IPS-NIHi11 (cell line): Measurements from ENCODE around the gene OGFOD3.
"Not testable (repeated sequence)": the region's sequence is repeated elsewhere in the genome, so short reads cannot be mapped to it uniquely, and the experiment has no call there.

Experiments used
- DNase-seq: peaks from one replicate; pipeline ENCODE4 v3.0.0; 2012; ENCODE audit warnings: mixed read lengths, low spot score

Gene OGFOD3, protein sequence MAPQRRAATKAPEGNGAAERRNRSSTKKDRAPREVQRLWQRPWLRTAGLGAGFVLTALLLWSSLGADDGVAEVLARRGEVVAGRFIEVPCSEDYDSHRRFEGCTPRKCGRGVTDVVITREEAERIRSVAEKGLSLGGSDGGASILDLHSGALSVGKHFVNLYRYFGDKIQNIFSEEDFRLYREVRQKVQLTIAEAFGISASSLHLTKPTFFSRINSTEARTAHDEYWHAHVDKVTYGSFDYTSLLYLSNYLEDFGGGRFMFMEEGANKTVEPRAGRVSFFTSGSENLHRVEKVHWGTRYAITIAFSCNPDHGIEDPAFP

DNA sequence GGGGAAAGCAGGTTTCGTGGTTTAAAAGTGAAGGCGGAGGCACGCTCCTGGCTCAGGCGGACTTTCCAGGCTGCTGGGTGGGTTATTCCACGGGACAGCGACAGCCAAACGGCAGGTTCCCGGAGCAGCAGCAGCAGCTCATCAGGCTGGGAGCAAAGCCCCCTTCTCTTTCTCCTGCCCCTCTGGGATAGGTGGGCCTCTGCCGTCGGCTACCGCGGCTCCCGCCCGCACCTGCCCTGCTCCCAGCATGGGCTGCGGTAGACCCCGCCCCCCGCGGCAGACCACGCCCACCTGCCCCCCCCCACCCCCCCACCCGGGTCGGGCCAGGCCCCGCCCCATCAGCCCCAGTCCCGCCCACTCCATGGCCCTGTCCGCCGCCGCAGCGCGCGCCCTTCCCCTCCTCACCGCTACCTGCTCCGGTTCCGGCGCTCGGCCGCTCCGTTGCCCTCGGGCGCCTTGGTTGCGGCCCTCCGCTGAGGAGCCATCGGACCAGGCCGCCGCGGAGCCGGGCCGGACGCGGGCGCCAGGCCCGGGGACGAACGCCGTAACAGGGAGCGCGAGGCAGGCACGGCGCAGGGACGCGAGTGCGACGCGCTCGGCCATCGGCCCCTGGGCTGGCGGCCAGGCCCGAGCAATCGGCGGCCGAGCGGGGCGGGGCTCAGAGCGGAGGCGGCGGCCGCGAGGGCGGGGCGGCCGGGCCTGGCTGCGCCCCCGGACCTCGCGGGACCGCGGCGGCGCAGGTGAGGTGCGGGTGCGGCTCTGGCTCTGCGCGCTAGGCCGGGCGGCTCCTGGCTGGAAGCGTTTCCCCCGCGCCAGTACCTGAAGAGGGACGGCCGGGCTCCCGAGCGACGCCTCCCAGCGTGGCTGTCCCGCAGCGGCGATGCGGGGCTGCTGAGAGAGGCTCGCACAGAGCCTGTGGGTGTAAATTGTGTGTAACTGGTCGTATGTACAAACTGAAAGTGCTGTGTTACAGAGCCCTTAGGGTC is at the start of gene OGFOD3, which contains the start of gene HEXD:
Gene OGFOD3, minus strand, starts transcription at position 586 of the 986 bp plus-strand sequence. Its CDS starts 101 bp downstream, at position 485.
Gene HEXD, plus strand, starts transcription at position 347 of the 986 bp plus-strand sequence. CDS start 1,453 bp downstream, outside the sequence.
- DNase-seq, result peak; percentile 98

DNA sequence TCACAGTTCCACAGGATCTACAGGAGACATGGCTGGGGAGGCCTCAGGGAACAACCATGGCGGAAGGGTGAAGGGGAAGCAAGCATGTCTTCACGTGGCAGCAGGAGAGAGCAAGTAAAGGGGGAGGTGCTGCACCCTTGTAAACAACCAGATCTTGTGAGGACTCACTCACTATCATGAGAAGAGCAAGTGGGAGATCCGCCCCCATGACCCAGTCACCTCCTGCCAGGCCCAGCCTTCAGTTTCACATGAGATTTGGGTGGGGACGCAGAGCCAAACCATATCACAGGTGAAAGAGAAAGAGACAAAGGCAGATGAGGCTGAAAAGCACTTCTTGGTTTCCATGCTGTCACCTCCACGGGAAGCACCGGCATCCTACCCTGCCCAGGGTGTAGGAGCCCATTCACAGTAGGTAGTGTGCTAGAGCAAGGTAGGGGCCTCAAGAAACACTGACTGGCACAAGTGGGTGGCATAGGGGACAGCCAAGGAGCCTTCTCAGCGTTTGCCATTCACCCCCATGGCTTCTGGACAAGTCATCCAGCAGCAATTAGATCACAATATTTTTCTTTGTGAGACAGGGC is 46.7 kb upstream of the OGFOD3 start:
- no peak for DNase-seq

DNA sequence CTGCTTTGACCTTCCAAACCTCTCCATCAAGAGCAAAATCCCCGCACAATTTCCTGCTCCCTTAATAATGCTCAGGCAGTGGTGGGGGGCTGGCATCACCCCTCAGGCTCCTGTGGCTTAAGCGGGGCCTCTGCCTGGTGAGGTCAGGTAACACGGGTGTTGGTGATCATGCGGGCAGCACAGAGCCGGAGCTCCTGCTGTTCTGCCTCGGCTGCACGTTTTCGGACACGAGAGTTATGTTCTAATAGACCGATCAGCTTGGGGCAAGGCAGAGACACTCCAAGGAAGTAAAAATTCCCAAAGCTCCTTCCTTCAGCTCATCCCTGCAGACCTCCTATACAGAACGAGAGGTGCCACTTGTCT is 46.2 kb upstream of the OGFOD3 start:
- DNase-seq, result no peak

DNA sequence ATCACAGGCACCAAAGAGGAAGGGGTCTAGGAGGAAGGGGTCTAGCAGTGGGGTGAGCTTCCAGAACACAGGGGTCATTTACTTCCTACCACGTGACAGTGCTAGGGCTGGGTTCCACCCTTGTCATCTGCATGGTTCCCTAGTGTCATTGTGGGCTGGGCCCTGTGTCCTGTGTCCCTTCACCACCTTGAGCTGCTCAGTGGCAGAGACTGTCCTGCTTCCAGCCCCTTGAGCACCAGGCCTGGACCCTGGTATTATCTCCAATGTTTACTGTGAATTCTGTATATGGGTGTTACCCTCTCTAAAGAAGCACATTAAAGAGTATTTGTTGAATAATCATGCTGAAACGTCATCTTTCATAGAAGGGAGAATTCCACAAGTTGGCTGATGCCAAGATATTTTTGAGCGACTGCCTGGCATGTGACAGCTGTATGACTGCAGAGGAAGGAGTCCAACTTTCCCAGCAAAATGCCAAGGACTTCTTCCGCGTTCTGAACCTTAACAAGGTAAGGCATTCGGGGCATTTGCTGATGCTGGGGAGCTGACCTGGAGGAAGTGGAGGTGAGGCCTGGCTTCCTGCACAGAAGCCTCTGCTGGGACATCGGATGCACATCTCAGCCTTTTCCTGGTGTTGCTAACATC is 45.7 kb upstream of the OGFOD3 start:
- no peak for DNase-seq

DNA sequence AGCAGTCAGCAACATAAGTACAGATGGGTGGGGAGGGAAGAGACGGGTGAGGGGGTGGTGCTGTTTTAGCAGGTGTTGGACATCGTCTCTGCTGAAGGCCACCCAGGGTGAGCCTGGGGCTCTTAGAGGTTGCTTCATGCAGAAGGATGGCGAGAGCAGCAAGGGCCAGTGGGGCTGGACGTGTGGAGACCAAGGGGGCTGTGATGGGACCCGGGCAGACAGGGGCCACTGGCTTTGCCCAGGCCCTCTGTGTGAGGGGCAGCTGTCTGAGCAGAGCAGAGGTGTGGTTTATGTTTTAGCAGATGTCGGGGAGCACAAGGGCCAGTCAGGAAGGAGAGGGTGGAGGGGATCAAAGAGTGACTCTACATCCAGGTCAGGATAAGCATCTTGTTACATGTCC is 45.0 kb upstream of the OGFOD3 start:
- DNase-seq, result no peak

DNA sequence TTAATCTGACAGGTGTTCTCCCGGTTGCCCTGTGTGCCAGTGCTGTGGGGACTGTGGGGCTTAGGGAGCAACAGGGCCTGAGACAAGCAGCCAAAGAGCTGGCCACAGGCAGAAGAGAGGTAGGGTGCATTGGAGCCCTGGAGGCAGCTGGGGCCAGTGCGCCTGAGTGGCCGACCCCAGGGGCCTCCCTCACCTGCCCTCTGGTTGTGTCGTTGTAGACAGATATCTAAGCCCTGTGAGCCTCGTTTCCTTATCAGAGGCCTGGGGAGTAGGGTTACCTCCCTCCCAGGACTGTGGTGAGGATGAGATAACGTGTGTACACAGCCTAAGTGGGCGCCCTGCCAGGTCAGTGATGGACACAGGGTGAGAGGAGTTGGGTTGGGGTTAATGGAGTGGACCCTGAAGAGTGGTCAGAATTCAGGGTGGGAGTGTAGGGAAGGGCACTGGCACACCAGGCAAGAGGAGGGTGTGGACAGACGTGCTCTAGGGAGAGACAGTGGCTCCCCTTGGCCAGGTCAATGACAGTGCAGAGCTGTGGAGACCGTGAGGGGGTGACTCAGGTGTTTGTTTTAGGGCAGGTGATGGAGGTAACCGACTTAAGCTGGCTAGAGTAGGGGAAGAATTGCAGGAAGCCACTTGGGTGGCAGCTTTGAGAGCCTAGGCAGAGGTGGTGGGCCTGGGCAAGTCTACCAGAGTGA is 43.6 kb upstream of the OGFOD3 start:
- no peak for DNase-seq

DNA sequence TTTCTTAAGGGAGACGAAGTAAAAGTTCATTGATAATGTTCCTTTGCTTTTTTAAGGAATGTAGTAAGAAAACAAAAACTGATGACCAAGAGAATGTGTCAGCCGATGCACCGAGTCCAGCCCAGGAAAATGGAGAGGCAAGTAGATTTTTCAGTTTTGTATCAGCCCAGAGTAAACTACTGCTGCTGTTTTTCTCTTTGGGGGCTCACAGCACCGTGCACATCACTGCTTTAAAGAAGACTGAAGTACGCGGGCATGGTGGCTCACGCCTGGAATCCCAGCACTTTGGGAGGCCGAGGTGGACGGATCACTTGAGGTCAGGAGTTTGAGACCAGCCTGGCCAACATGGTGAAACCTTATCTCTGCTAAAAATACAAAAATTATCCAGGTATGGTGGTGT is 41.5 kb upstream of the OGFOD3 start:
- not testable (repeated sequence) for DNase-seq

DNA sequence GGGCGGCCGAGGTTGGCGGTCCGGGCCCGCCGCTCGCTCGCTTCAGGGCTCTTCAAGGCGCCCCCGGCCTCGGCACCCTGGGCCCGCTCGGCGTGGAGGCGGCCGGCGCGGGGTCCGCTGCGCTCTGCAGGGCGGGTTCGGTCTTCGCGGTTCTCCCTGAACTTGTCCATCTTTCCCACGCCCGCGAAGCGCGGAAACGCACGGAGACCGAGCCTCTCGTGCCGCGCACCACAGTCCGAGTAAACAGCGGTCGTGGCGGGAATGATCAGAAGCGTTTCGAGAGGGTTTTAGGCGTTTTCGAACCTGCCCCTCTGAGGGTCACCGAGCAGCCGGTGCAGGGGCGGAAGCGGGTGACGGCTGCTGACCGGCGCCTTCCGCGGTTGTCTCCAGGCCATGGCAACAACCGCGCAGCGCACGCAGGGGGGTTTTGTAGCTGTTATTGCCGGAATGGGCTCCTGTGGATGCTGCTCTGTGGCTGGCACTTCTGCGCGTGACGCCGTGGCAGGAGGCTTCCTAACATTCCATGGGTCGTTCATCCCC is 40.6 kb upstream of the OGFOD3 start:
- peak; percentile 48 for DNase-seq

DNA sequence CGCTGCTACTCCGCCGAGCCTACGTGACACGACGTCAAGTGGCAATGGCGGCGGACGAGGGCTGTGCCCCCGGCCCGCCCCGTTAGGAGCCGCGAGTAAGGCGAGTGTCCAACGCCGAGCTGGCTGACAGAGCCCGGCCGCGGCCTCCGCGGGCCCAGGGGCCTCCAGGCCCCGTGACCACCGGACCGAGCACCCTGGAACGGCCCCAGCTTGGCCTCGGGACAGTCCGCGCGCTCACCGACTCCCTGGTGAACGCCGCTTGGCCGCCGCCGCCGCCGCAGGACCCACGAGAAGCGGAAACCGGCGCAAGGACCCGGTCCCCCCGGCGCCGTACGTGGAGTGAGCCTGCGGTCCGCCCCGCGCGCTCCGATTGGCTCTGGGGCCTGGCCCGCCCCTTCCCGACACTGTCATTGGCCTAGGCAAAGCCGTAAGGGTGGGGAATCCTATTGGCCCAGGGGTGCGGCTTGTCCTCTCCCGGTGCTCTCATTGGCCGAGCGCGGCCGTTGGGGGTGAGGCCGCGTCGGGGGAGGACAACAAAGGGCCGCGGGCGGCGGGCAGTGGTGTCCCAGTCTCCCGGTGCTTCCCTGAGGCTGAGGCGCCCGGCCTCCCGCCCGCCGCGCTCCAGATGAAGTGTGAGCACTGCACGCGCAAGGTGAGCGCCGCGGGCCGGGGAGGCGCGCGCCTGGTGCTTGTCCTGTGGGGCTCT is 39.9 kb upstream of the OGFOD3 start, which contains the start of gene NARF:
Gene NARF, plus strand, starts transcription at position 563 of the 706 bp plus-strand sequence. Its CDS starts 63 bp downstream, at position 626.
- peak; percentile 100 for DNase-seq

DNA sequence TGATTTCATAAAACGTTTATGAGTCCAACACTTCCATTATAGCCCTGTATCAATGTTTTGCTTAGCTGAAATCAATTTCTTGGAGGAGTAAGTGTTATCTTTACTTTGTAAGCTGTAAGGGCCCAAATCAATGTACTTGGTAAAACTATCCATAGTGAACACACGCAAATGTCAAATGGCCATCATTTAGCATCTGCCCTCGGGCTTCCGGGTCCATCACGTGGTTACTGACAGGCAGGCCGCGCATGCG is 39.5 kb upstream of the OGFOD3 start:
- DNase-seq, result no peak

DNA sequence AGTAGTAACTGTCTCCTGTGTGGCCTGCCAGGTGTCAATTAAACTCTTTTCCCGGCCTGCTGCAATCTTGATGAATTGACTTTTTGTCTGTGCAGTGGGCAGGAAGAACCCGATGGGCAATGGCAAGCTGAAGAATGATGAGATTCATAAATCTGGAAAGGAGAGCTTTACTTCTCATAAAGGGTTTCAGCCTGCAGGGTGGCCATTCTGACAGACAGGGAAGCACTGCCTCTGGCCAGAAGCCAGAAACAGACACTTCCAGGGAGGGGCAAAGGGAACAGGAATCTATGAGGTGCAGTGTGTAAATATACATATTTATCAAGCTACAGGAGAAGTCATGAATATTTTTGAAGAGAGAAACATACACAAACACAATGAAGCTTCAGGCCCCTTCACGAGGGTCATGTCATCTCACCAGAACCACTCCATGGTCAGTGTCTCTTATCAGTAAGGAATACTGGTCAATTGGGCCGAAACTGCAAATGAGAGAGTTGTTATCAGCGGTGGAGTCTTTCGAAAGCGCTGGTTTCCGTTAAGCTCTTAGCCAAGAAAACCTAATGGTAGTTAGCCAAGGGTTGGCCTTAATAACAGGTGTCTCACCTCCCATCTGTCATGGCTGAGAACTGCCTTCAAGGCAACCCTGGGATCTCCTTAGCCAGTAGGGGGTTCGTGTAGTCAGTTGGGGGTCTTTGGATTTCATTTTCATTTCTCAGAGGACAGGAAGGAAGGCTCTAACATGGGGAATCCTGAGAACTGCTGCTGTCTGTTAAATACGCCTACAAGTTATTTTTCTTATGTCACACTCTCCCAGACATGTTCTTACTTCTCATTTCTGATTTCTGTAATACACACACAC is 38.9 kb upstream of the OGFOD3 start:
- DNase-seq, result no peak

DNA sequence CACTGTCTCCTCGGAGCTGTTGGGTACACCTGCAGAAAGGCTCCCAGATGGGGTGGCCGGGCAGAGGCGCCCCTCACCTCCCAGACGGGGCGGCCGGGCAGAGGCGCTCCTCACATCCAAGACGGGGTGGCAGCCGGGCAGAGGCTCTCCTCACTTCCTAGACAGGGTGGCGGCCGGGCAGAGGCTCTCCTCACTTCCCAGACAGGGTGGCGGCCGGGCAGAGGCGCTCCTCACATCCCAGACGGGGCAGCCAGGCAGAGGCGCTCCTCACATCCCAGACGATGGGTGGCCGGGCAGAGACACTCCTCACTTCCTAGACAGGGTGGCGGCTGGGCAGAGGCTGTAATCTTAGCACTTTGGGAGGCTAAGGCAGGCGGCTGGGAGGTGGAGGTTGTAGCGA is 35.3 kb upstream of the OGFOD3 start:
- DNase-seq, result not testable (repeated sequence)

DNA sequence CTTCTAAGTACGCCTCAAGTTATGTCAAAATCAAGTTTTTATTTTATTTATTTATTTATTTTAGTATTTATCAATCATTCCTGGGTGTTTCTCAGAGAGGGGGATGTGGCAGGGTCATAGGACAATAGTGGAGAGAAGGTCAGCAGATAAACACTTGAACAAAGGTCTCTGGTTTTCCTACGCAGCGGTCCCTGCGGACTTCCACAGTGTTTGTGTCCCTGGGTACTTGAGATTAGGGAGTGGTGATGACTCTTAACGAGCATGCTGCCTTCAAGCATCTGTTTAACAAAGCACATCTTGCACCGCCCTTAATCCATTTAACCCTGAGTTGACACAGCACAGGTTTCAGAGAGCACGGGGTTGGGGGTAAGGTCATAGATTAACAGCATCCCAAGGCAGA is 34.8 kb upstream of the OGFOD3 start:
- DNase-seq, result not testable (repeated sequence)

DNA sequence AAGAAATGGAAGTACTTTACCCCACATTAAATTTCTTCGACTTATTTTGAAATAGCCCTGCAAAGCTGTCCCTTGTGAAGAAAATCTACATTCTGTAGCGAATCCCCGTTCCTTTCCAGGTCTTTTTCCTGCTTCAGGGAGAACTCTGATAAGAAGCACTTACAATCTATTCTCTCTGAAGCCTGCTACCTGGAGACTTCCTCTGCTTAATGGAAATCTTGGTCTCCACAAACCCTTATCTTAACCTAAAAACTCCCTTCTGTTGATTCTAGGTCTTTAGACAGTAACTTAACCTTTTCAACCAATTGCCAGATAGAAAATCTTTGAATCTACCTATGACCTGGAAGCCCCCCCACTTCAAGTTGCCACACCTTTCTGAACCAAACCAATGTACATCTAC is 33.8 kb upstream of the OGFOD3 start:
- no peak for DNase-seq

DNA sequence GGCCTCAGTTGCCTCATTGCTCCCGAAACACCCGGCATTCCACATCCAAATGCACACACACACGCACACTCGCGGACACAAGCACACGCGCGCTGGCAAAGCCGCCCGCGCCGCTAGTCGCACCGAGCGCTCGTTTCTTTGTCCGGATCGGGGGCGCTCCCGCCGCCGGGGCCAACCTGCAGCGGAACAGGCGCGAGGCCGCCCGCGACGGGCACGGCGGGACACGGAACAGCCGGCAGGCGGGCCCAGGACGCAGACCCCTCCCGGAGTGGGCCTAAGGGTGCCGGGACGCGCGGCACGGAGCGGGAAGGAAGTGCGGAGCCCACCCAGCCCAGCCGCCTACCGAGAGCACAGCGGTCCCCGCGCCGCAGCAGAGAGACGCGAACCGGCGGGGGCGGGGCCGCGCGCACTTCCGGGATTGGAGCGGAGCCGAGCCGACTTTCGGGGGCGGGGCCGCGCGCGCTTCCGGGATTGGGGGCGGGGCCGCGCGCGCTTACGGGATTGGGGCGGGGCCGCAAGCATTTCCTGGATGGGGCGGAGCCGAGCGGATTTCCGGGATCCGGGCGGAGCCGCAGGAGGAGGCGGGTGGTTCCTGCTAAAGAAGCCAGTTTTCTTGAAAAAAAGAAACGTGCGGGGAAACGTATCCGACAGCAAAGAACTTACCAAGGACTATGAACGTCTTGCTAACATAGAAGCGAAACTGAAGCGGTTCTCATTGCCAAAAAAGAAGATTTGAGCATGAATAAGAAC is 32.1 kb upstream of the OGFOD3 start, which contains the start of gene CYBC1:
Gene CYBC1, minus strand, starts transcription at position 396 of the 750 bp plus-strand sequence. CDS start 1,498 bp downstream, outside the sequence.
- peak; percentile 92 for DNase-seq

DNA sequence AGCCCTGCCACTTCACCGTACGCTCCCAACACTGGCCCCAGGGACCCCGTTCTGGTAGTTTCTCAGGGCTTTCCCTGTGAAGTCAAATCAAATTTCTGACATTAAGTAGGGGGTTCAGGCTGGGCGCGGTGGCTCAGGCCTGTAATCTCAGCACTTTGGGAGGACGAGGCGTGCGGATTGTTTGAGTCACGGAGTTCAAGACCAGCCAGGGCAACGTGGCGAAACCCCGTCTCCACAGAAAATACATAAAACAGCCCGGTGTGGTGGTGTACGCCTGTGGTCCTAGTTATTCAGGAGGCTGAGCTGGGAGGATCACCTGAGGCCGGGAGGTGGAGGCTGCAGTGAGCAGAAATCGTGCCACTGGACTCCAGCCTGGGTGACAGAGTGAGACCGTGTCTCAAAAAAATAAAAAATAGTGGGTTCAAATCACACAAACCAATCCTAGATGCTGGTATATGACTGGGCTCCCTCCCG is 31.5 kb upstream of the OGFOD3 start:
- DNase-seq, result no peak

DNA sequence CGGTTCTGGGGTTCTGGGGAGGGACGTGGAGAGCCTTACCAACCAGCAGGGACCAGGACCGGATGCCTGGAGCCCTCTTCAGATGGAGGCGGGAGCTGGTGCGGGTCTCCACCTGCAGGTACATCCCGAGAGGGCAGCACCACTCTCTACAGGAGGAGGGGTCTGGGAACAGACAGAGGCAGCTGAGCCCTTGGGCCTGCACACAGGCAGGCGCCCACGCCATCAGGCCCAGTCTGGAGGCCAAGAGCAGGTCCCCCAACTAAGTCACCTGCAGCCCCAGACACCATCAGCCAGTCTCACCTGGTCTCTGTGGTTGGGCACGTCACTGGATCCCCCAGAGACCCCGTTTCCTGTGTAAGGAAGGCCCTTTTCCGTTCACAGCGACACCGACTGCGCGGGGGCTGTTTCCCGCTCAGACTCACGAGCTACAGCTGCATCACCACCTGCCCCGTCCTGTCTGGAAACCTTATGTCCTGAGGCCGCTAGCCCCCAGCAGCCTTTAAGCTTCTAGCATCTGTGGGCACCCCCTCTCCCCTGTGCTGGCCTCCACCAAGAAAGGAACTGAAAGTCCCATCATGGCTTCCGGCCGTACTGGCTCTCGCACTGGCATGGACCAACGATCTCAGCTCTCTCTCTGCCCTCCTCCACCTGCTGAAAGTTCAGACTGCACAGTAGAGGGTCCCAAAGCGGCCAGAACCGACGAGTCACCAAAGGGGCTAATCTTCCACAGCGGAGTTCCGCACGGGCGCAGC is 30.9 kb upstream of the OGFOD3 start:
- DNase-seq, result peak; percentile 49

DNA sequence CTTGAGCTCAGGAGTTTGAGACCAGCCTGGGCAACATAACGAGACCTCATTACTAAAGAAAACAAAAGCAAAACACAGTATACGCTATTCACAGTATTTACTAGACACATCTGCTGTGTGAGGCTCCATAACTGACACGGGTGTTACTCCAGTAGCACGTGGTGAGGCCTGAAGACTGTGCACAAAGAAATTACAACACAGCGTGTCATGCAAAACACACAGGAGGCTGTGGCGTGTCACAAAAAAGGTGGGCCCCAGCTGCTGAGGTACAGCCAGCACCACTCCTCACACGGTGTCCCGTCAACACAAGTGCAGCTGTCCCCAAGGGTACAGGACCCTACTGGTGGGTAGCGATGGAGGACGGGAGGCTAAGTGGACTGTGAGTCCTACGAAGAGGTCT is 29.5 kb upstream of the OGFOD3 start:
- no peak for DNase-seq
